Measurements from ENCODE around the gene PITPNC1.

The PITPNC1 gene

GRCh38 chr17:67562005-67562404, 184.9 kb downstream of the PITPNC1 start:
- Histone ChIP-seq H3K4me1 (ENCODE audit: control insufficient read depth in 5 of 5, insufficient read depth in 5 of 5, low read length in 5 of 5) (no peaks in the 10 kb centered on the region), H3K27ac (ENCODE audit: low read depth, low read length) (no peak overlapping the region), H3K4me3 (ENCODE audit: low read depth in 1 of 5, low read length in 5 of 5) (no peak overlapping the region), H3K36me3 (ENCODE audit: control insufficient read depth in 5 of 5, insufficient read depth in 5 of 5, low read length in 5 of 5) (peaks cover 0 to 6% (median 3%) of the 10 kb centered on the region in 5 donors), H3K9me3 (ENCODE audit: control insufficient read depth in 5 of 5, low read length in 5 of 5) (peaks cover 0 to 3% (median under 1%) of the 10 kb centered on the region in 5 donors), H3K27me3 (ENCODE audit: control insufficient read depth in 5 of 5, insufficient read depth in 4 of 5, low read length in 5 of 5) (no peaks in the 10 kb centered on the region), H3K9ac (ENCODE audit: low read length in 5 of 5) (no peak overlapping the region)

GRCh38 chr17:67563692-67564228, 186.7 kb downstream of the PITPNC1 start:
- no peak overlapping the region for H3K27ac ChIP-seq (ENCODE audit: low read depth, low read length)
- H3K36me3 ChIP-seq (ENCODE audit: control insufficient read depth in 5 of 5, insufficient read depth in 5 of 5, low read length in 5 of 5) = peaks cover 0 to 4% (median 0%) of the 10 kb centered on the region in 5 donors
- H3K27me3 ChIP-seq (ENCODE audit: control insufficient read depth in 5 of 5, insufficient read depth in 4 of 5, low read length in 5 of 5) = no peaks in the 10 kb centered on the region
- no peak overlapping the region for H3K4me3 ChIP-seq (ENCODE audit: low read depth in 1 of 5, low read length in 5 of 5)
- H3K9me3 ChIP-seq (ENCODE audit: control insufficient read depth in 5 of 5, low read length in 5 of 5) = no peaks in the 10 kb centered on the region
- H3K9ac ChIP-seq (ENCODE audit: low read length in 5 of 5) = no peak overlapping the region
- no peaks in the 10 kb centered on the region for H3K4me1 ChIP-seq (ENCODE audit: control insufficient read depth in 5 of 5, insufficient read depth in 5 of 5, low read length in 5 of 5)

GRCh38 chr17:67565068-67565467, 188.0 kb downstream of the PITPNC1 start:
- Histone ChIP-seq H3K27me3 (ENCODE audit: control insufficient read depth in 5 of 5, insufficient read depth in 4 of 5, low read length in 5 of 5) (no peaks in the 10 kb centered on the region), H3K36me3 (ENCODE audit: control insufficient read depth in 5 of 5, insufficient read depth in 5 of 5, low read length in 5 of 5) (peaks cover 0 to 5% (median under 1%) of the 10 kb centered on the region in 5 donors)

GRCh38 chr17:67566656-67567055, 189.6 kb downstream of the PITPNC1 start:
- no peaks in the 10 kb centered on the region for H3K9me3 ChIP-seq (ENCODE audit: control insufficient read depth in 5 of 5, low read length in 5 of 5)
- no peaks in the 10 kb centered on the region for H3K27me3 ChIP-seq (ENCODE audit: control insufficient read depth in 5 of 5, insufficient read depth in 4 of 5, low read length in 5 of 5)
- H3K27ac ChIP-seq (ENCODE audit: low read depth, low read length) = no peak overlapping the region

More at GRCh38 chr17:67565068-67565467, 188.0 kb downstream of the PITPNC1 start:
- H3K27ac ChIP-seq (ENCODE audit: low read depth, low read length) = no peak overlapping the region
- no peaks in the 10 kb centered on the region for H3K9me3 ChIP-seq (ENCODE audit: control insufficient read depth in 5 of 5, low read length in 5 of 5)
- H3K4me3 ChIP-seq (ENCODE audit: low read depth in 1 of 5, low read length in 5 of 5) = no peak overlapping the region
- H3K4me1 ChIP-seq (ENCODE audit: control insufficient read depth in 5 of 5, insufficient read depth in 5 of 5, low read length in 5 of 5) = no peaks in the 10 kb centered on the region
- no peak overlapping the region for H3K9ac ChIP-seq (ENCODE audit: low read length in 5 of 5)

GRCh38 chr17:67569015-67569451, 192.0 kb downstream of the PITPNC1 start:
- Histone ChIP-seq H3K27ac (ENCODE audit: low read depth, low read length) (no peak overlapping the region), H3K9me3 (ENCODE audit: control insufficient read depth in 5 of 5, low read length in 5 of 5) (no peaks in the 10 kb centered on the region)

More at GRCh38 chr17:67566656-67567055, 189.6 kb downstream of the PITPNC1 start:
- Histone ChIP-seq H3K36me3 (ENCODE audit: control insufficient read depth in 5 of 5, insufficient read depth in 5 of 5, low read length in 5 of 5) (peaks cover 0 to 5% (median 2%) of the 10 kb centered on the region in 5 donors), H3K4me1 (ENCODE audit: control insufficient read depth in 5 of 5, insufficient read depth in 5 of 5, low read length in 5 of 5) (no peaks in the 10 kb centered on the region), H3K4me3 (ENCODE audit: low read depth in 1 of 5, low read length in 5 of 5) (no peak overlapping the region), H3K9ac (ENCODE audit: low read length in 5 of 5) (no peak overlapping the region)

GRCh38 chr17:67569873-67570272, 192.8 kb downstream of the PITPNC1 start:
- Histone ChIP-seq H3K27me3 (ENCODE audit: control insufficient read depth in 5 of 5, insufficient read depth in 4 of 5, low read length in 5 of 5) (no peaks in the 10 kb centered on the region), H3K36me3 (ENCODE audit: control insufficient read depth in 5 of 5, insufficient read depth in 5 of 5, low read length in 5 of 5) (peaks cover 0 to 4% (median 2%) of the 10 kb centered on the region in 5 donors), H3K4me1 (ENCODE audit: control insufficient read depth in 5 of 5, insufficient read depth in 5 of 5, low read length in 5 of 5) (no peaks in the 10 kb centered on the region), H3K9ac (ENCODE audit: low read length in 5 of 5) (no peak overlapping the region), H3K9me3 (ENCODE audit: control insufficient read depth in 5 of 5, low read length in 5 of 5) (no peaks in the 10 kb centered on the region), H3K4me3 (ENCODE audit: low read depth in 1 of 5, low read length in 5 of 5) (no peak overlapping the region), H3K27ac (ENCODE audit: low read depth, low read length) (no peak overlapping the region)

More at GRCh38 chr17:67569015-67569451, 192.0 kb downstream of the PITPNC1 start:
- H3K4me3 ChIP-seq (ENCODE audit: low read depth in 1 of 5, low read length in 5 of 5) = no peak overlapping the region
- H3K27me3 ChIP-seq (ENCODE audit: control insufficient read depth in 5 of 5, insufficient read depth in 4 of 5, low read length in 5 of 5) = no peaks in the 10 kb centered on the region
- no peak overlapping the region for H3K9ac ChIP-seq (ENCODE audit: low read length in 5 of 5)
- H3K4me1 ChIP-seq (ENCODE audit: control insufficient read depth in 5 of 5, insufficient read depth in 5 of 5, low read length in 5 of 5) = no peaks in the 10 kb centered on the region
- H3K36me3 ChIP-seq (ENCODE audit: control insufficient read depth in 5 of 5, insufficient read depth in 5 of 5, low read length in 5 of 5) = peaks cover 0 to 4% (median 2%) of the 10 kb centered on the region in 5 donors

- H3K4me3 ChIP-seq (ENCODE audit: low read depth in 1 of 5, low read length in 5 of 5) = no peak overlapping the region
- H3K27me3 ChIP-seq (ENCODE audit: control insufficient read depth in 5 of 5, insufficient read depth in 4 of 5, low read length in 5 of 5) = no peaks in the 10 kb centered on the region
- H3K4me1 ChIP-seq (ENCODE audit: control insufficient read depth in 5 of 5, insufficient read depth in 5 of 5, low read length in 5 of 5) = no peaks in the 10 kb centered on the region
- H3K9ac ChIP-seq (ENCODE audit: low read length in 5 of 5) = no peak overlapping the region
- H3K9me3 ChIP-seq (ENCODE audit: control insufficient read depth in 5 of 5, low read length in 5 of 5) = no peaks in the 10 kb centered on the region
- H3K36me3 ChIP-seq (ENCODE audit: control insufficient read depth in 5 of 5, insufficient read depth in 5 of 5, low read length in 5 of 5) = peaks cover 0 to 4% (median 2%) of the 10 kb centered on the region in 5 donors
- H3K27ac ChIP-seq (ENCODE audit: low read depth, low read length) = no peak overlapping the region
These were observed 193.7 kb downstream of the PITPNC1 start for GRCh38 chr17:67570797-67571196.

- Histone ChIP-seq H3K9ac (ENCODE audit: low read length in 5 of 5) (no peak overlapping the region), H3K27me3 (ENCODE audit: control insufficient read depth in 5 of 5, insufficient read depth in 4 of 5, low read length in 5 of 5) (no peaks in the 10 kb centered on the region), H3K27ac (ENCODE audit: low read depth, low read length) (no peak overlapping the region), H3K36me3 (ENCODE audit: control insufficient read depth in 5 of 5, insufficient read depth in 5 of 5, low read length in 5 of 5) (peaks cover 0 to 4% (median 2%) of the 10 kb centered on the region in 5 donors), H3K9me3 (ENCODE audit: control insufficient read depth in 5 of 5, low read length in 5 of 5) (no peaks in the 10 kb centered on the region), H3K4me1 (ENCODE audit: control insufficient read depth in 5 of 5, insufficient read depth in 5 of 5, low read length in 5 of 5) (no peaks in the 10 kb centered on the region), H3K4me3 (ENCODE audit: low read depth in 1 of 5, low read length in 5 of 5) (no peak overlapping the region)
These were observed 194.4 kb downstream of the PITPNC1 start for GRCh38 chr17:67571478-67571877.

GRCh38 chr17:67573987-67574657, 197.0 kb downstream of the PITPNC1 start:
- H3K9me3 ChIP-seq (ENCODE audit: control insufficient read depth in 5 of 5, low read length in 5 of 5) = no peaks in the 10 kb centered on the region
- H3K27ac ChIP-seq (ENCODE audit: low read depth, low read length) = no peak overlapping the region
- H3K27me3 ChIP-seq (ENCODE audit: control insufficient read depth in 5 of 5, insufficient read depth in 4 of 5, low read length in 5 of 5) = no peaks in the 10 kb centered on the region
- no peaks in the 10 kb centered on the region for H3K4me1 ChIP-seq (ENCODE audit: control insufficient read depth in 5 of 5, insufficient read depth in 5 of 5, low read length in 5 of 5)
- H3K9ac ChIP-seq (ENCODE audit: low read length in 5 of 5) = no peak overlapping the region
- no peak overlapping the region for H3K4me3 ChIP-seq (ENCODE audit: low read depth in 1 of 5, low read length in 5 of 5)
- peaks cover 0 to 9% (median 0%) of the 10 kb centered on the region in 5 donors for H3K36me3 ChIP-seq (ENCODE audit: control insufficient read depth in 5 of 5, insufficient read depth in 5 of 5, low read length in 5 of 5)

- Histone ChIP-seq H3K9me3 (ENCODE audit: control insufficient read depth in 5 of 5, low read length in 5 of 5) (no peaks in the 10 kb centered on the region), H3K4me1 (ENCODE audit: control insufficient read depth in 5 of 5, insufficient read depth in 5 of 5, low read length in 5 of 5) (no peaks in the 10 kb centered on the region), H3K4me3 (ENCODE audit: low read depth in 1 of 5, low read length in 5 of 5) (no peak overlapping the region), H3K9ac (ENCODE audit: low read length in 5 of 5) (no peak overlapping the region), H3K36me3 (ENCODE audit: control insufficient read depth in 5 of 5, insufficient read depth in 5 of 5, low read length in 5 of 5) (peaks cover 0 to 9% (median 0%) of the 10 kb centered on the region in 5 donors), H3K27me3 (ENCODE audit: control insufficient read depth in 5 of 5, insufficient read depth in 4 of 5, low read length in 5 of 5) (no peaks in the 10 kb centered on the region), H3K27ac (ENCODE audit: low read depth, low read length) (no peak overlapping the region)
These were observed 197.7 kb downstream of the PITPNC1 start for GRCh38 chr17:67574658-67575293.

Data from subcutaneous abdominal adipose tissue (tissue), 5 donors.